Measurements from ENCODE around the gene ENDOD1.
"Not testable (repeated sequence)": the region's sequence is repeated elsewhere in the genome, so short reads cannot be mapped to it uniquely, and the experiment has no call there.

The ENDOD1 gene

GRCh38 chr11:95089620-95090542, at the start of gene ENDOD1:
ENDOD1 (plus strand) TSS chr11:95089846; CDS start chr11:95089928, 82 bp downstream.
- POLR2A ChIA-PET = interaction anchor here (0.5 to 1.7 kb wide), 2 partner anchors 23 to 73 kb away, joined by 3 to 7 read pairs; partner anchors contain the start of gene SRSF8
- no peak for TF ChIP-seq CTCF (IDR thresholded peaks at IDR 0.05; ENCODE audit: control extremely low read depth, extremely low read depth, low read depth, missing control alignments)
- DNase-seq (ENCODE audit: extremely low spot score) = peak; percentile 91
- CTCF ChIA-PET = interaction anchor here (0.7 to 13.5 kb wide), 12 partner anchors 8 to 616 kb away, joined by 3 to 306 read pairs (median 5); partner anchors contain the start of gene SRSF8

- TF ChIP-seq CTCF (IDR thresholded peaks at IDR 0.05; ENCODE audit: control extremely low read depth, extremely low read depth, low read depth, missing control alignments) = no peak
- ChIA-PET POLR2A (no interaction called here), CTCF (interaction anchor here (0.7 kb wide), 1 partner anchor 25 kb away, joined by 3 read pairs; no protein-coding TSS in a partner anchor)
- no peak for DNase-seq (ENCODE audit: extremely low spot score)
Observed at GRCh38 chr11:95042239-95042638, 47.4 kb upstream of the ENDOD1 start.

- POLR2A ChIA-PET = no interaction called here
- CTCF ChIA-PET = interaction anchor here (2.2 kb wide), 1 partner anchor 26 kb away, joined by 5 read pairs; no protein-coding TSS in a partner anchor
- TF ChIP-seq CTCF (IDR thresholded peaks at IDR 0.05; ENCODE audit: control extremely low read depth, extremely low read depth, low read depth, missing control alignments) = no peak
- DNase-seq (ENCODE audit: extremely low spot score) = no peak
Observed at GRCh38 chr11:95042906-95043305, 46.7 kb upstream of the ENDOD1 start.

- no peak for DNase-seq (ENCODE audit: extremely low spot score)
- POLR2A ChIA-PET = no interaction called here
- CTCF ChIA-PET = interaction anchor here (0.8 to 2.2 kb wide), 3 partner anchors 9 to 24 kb away, joined by 3 to 5 read pairs (median 4); partner anchors contain the start of gene SRSF8
- TF ChIP-seq CTCF (IDR thresholded peaks at IDR 0.05; ENCODE audit: control extremely low read depth, extremely low read depth, low read depth, missing control alignments) = no peak
Observed at GRCh38 chr11:95044010-95044409, 45.6 kb upstream of the ENDOD1 start.

GRCh38 chr11:95045812-95046211, 43.8 kb upstream of the ENDOD1 start:
- TF ChIP-seq CTCF (IDR thresholded peaks at IDR 0.05; ENCODE audit: control extremely low read depth, extremely low read depth, low read depth, missing control alignments) = no peak
- no peak for DNase-seq (ENCODE audit: extremely low spot score)
- ChIA-PET CTCF (interaction anchor here (1.7 kb wide), 1 partner anchor 19 kb away, joined by 4 read pairs; no protein-coding TSS in a partner anchor), POLR2A (no interaction called here)

GRCh38 chr11:95049122-95049521, 40.5 kb upstream of the ENDOD1 start, which contains the start of gene KDM4F:
KDM4F (plus strand) TSS chr11:95049422.
- POLR2A ChIA-PET = not testable (repeated sequence)
- CTCF ChIA-PET = interaction anchor here (1.3 to 1.4 kb wide), 2 partner anchors 18 to 21 kb away, joined by 4 to 7 read pairs; partner anchors contain the start of gene SRSF8

More at GRCh38 chr11:95049122-95049521, 40.5 kb upstream of the ENDOD1 start, which contains the start of gene KDM4F:
- not testable (repeated sequence) for DNase-seq (ENCODE audit: extremely low spot score)

All from GM10248 (cell line).